GM12872 (cell line): ENCODE results near the gene PTPRO.

Experiments
- TF ChIP-seq, protein P1 (sequence below): IDR thresholded peaks from 3 replicates; pipeline ENCODE4 v1.5.1; 2011; ENCODE audit warnings: low read depth, mild to moderate bottlenecking, low read length, moderate library complexity; ENCODE audit not compliant: insufficient read depth

The PTPRO gene

DNA sequence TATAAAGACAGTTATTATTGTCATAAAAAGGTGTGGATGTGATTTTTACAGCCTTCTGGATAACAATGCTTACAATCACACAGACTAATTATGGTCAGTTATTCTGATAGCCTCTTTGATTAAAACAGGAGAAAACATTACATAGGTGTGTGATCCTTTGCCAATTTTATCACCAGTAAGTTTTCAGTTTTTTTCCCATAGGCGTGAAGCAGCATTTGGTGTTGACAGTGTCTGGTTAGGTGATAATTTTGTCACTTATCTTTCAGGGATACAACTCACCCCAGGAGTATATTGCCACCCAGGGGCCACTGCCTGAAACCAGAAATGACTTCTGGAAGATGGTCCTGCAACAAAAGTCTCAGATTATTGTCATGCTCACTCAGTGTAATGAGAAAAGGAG, 258.1 kb downstream of the PTPRO start:
- TF ChIP-seq, protein P1, sequence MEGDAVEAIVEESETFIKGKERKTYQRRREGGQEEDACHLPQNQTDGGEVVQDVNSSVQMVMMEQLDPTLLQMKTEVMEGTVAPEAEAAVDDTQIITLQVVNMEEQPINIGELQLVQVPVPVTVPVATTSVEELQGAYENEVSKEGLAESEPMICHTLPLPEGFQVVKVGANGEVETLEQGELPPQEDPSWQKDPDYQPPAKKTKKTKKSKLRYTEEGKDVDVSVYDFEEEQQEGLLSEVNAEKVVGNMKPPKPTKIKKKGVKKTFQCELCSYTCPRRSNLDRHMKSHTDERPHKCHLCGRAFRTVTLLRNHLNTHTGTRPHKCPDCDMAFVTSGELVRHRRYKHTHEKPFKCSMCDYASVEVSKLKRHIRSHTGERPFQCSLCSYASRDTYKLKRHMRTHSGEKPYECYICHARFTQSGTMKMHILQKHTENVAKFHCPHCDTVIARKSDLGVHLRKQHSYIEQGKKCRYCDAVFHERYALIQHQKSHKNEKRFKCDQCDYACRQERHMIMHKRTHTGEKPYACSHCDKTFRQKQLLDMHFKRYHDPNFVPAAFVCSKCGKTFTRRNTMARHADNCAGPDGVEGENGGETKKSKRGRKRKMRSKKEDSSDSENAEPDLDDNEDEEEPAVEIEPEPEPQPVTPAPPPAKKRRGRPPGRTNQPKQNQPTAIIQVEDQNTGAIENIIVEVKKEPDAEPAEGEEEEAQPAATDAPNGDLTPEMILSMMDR: no peak

- TF ChIP-seq, protein P1: no peak
Observed at GRCh38 chr12:15581006-15581405, 258.7 kb downstream of the PTPRO start.

- TF ChIP-seq, protein P1: no peak
Observed at GRCh38 chr12:15583804-15584203, 261.5 kb downstream of the PTPRO start.

GRCh38 chr12:15584366-15585041, 262.2 kb downstream of the PTPRO start:
- TF ChIP-seq, protein P1: peak; percentile 65

DNA sequence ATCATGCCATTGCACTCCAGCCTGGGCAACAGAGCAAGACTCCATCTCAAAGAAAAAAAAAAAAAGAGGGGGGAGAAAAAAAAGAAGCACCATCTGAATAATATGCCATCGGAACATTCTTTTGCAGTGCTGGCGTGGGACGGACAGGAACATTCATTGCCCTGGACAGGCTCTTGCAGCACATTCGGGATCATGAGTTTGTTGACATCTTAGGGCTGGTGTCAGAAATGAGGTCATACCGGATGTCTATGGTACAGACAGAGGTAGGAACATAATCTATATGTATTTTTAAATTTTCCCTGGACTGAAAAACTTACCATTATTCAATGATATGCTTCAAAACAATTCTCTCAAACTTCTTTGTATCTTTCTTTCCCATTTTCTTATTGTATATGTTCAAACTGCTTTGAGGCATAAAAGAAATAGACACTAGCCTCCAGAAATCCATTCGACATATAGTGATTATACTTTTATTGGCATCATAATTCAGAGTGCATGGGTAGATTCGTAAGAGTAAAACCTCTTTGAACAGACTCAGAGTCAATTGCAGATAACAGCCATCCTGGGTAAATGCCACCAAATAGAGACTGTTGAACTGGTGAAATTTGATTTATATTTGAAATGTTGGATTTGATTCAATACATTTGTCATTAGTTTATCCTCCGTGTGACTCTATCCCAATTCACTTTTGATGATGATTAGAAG, 267.2 kb downstream of the PTPRO start:
- TF ChIP-seq, protein P1: no peak

DNA sequence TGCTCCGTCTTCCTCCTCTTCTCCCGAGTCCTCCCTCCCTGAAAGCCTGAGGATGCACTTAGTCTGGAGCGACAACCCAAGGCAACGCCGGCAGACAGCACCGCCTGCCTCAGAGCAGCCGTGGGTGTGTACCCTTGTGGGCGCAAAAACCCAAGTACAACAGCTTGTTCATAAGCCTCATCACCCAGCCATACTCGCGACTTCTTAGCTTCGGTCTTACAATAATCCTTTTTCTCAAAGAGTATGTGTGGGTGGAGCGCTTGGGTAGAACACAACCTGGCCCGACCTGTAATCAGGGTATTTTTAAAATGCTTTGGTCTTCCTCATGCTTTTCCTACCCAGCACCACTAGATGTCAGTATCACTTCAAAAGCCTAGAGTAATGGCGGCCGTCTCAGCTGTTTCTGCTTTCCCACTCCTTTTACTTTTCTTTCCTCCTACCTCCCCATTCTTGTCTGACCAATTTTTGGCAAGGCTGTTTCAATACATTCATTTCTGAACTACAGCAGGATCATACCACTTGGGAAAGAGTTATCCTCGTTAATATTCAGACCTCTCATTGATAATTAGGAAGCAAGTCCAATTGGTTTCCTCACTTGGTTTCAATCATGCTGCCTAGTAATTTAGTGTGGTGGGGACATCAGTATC, 268.0 kb downstream of the PTPRO start:
- TF ChIP-seq, protein P1: peak; percentile 87

DNA sequence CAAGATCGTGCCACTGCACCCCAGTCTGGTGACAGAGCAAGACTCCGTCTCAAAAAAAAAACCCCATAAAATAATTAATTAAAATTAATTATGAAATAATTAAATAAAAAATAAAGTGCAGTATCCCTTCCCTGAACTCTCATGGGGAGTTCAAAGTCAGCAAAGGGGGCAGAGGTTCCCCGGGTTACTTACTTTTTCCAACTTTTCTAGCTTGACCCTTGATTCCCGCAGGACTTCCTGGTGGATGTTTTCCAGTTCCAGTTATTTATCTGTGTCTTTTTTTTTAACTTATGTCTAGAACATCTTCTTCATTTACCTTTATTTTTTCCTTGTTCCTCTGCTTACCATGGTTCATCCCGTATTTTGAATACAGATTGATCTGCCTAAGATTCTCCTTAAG, 269.5 kb downstream of the PTPRO start:
- TF ChIP-seq, protein P1: no peak
